GM03348 (cell line): Measurements from ENCODE around the gene ZNG1A.
"Not testable (repeated sequence)": the region's sequence is repeated elsewhere in the genome, so short reads cannot be mapped to it uniquely, and the experiment has no call there.

Experiments used
- DNase-seq: peaks from one replicate; pipeline ENCODE4 v3.0.0; 2012; ENCODE audit warnings: low spot score

The ZNG1A gene

GRCh38 chr9:94992-95391 is 83.9 kb downstream of the ZNG1A start:
- not testable (repeated sequence) for DNase-seq

- DNase-seq: not testable (repeated sequence)
Observed at GRCh38 chr9:94323-94722, 84.5 kb downstream of the ZNG1A start.

GRCh38 chr9:93909-94308 is 84.9 kb downstream of the ZNG1A start:
- not testable (repeated sequence) for DNase-seq

GRCh38 chr9:90851-91250 is 88.0 kb downstream of the ZNG1A start:
- DNase-seq: not testable (repeated sequence)

- DNase-seq: not testable (repeated sequence)
Observed at GRCh38 chr9:88396-89037, 90.3 kb downstream of the ZNG1A start.

- DNase-seq: not testable (repeated sequence)
Observed at GRCh38 chr9:87860-88259, 91.0 kb downstream of the ZNG1A start.

GRCh38 chr9:87105-87504 is 91.8 kb downstream of the ZNG1A start:
- DNase-seq: not testable (repeated sequence)

GRCh38 chr9:86697-87096 is 92.2 kb downstream of the ZNG1A start:
- DNase-seq: not testable (repeated sequence)

- not testable (repeated sequence) for DNase-seq
Observed at GRCh38 chr9:82932-83689, 95.7 kb downstream of the ZNG1A start.

GRCh38 chr9:78333-78732 is 100.5 kb downstream of the ZNG1A start:
- not testable (repeated sequence) for DNase-seq

GRCh38 chr9:76389-76788 is 102.5 kb downstream of the ZNG1A start:
- DNase-seq: not testable (repeated sequence)

GRCh38 chr9:73900-74525 is 104.8 kb downstream of the ZNG1A start:
- not testable (repeated sequence) for DNase-seq

- peak; percentile 41 for DNase-seq
Observed at GRCh38 chr9:73076-73899, 105.6 kb downstream of the ZNG1A start.
